ENCODE data around the gene SLC37A3.
"Not testable (repeated sequence)": the region's sequence is repeated elsewhere in the genome, so short reads cannot be mapped to it uniquely, and the experiment has no call there.

Gene SLC37A3

GRCh38 chr7:140397784-140398750 is at the start of gene SLC37A3:
Gene SLC37A3 (minus strand): TSS chr7:140398530. CDS start chr7:140382526, 16,004 bp downstream.
- peak; percentile 88 for DNase-seq (ENCODE audit: low spot score)

- DNase-seq (ENCODE audit: low spot score), result no peak
Measured at GRCh38 chr7:140447841-140448240, 49.5 kb upstream of the SLC37A3 start.

GRCh38 chr7:140446467-140446866 is 48.1 kb upstream of the SLC37A3 start:
- DNase-seq (ENCODE audit: low spot score), result no peak

GRCh38 chr7:140441519-140441918 is 43.2 kb upstream of the SLC37A3 start:
- DNase-seq (ENCODE audit: low spot score), result no peak

GRCh38 chr7:140440593-140440992 is 42.3 kb upstream of the SLC37A3 start:
- DNase-seq (ENCODE audit: low spot score), result no peak

- no peak for DNase-seq (ENCODE audit: low spot score)
Measured at GRCh38 chr7:140439359-140439758, 41.0 kb upstream of the SLC37A3 start.

- no peak for DNase-seq (ENCODE audit: low spot score)
Measured at GRCh38 chr7:140435252-140435895, 37.0 kb upstream of the SLC37A3 start.

GRCh38 chr7:140433396-140433795 is 35.1 kb upstream of the SLC37A3 start:
- no peak for DNase-seq (ENCODE audit: low spot score)

GRCh38 chr7:140426130-140426529 is 27.8 kb upstream of the SLC37A3 start:
- no peak for DNase-seq (ENCODE audit: low spot score)

- DNase-seq (ENCODE audit: low spot score), result no peak
Measured at GRCh38 chr7:140425718-140426117, 27.4 kb upstream of the SLC37A3 start.

- DNase-seq (ENCODE audit: low spot score), result no peak
Measured at GRCh38 chr7:140423501-140423900, 25.2 kb upstream of the SLC37A3 start.

- DNase-seq (ENCODE audit: low spot score), result no peak
Measured at GRCh38 chr7:140421521-140421920, 23.2 kb upstream of the SLC37A3 start.

GRCh38 chr7:140418653-140419052 is 20.3 kb upstream of the SLC37A3 start:
- no peak for DNase-seq (ENCODE audit: low spot score)

GRCh38 chr7:140418156-140418472 is 19.8 kb upstream of the SLC37A3 start:
- DNase-seq (ENCODE audit: low spot score), result not testable (repeated sequence)

- DNase-seq (ENCODE audit: low spot score), result no peak
Measured at GRCh38 chr7:140417456-140418155, 19.3 kb upstream of the SLC37A3 start.

GRCh38 chr7:140416560-140416959 is 18.2 kb upstream of the SLC37A3 start:
- no peak for DNase-seq (ENCODE audit: low spot score)

- DNase-seq (ENCODE audit: low spot score), result not testable (repeated sequence)
Measured at GRCh38 chr7:140415816-140416215, 17.5 kb upstream of the SLC37A3 start.

GRCh38 chr7:140415361-140415760 is 17.0 kb upstream of the SLC37A3 start:
- DNase-seq (ENCODE audit: low spot score), result no peak

- no peak for DNase-seq (ENCODE audit: low spot score)
Measured at GRCh38 chr7:140404565-140405065, 6.3 kb upstream of the SLC37A3 start.

- no peak for DNase-seq (ENCODE audit: low spot score)
Measured at GRCh38 chr7:140403878-140404564, 5.7 kb upstream of the SLC37A3 start, which contains the start of gene RAB19. Gene RAB19 (plus strand): TSS chr7:140404058. CDS start chr7:140407647, 3,589 bp downstream.

- no peak for DNase-seq (ENCODE audit: low spot score)
Measured at GRCh38 chr7:140402178-140402835, 4.0 kb upstream of the SLC37A3 start.
